ENCODE data around the gene UQCC5.

UQCC5 gene

DNA sequence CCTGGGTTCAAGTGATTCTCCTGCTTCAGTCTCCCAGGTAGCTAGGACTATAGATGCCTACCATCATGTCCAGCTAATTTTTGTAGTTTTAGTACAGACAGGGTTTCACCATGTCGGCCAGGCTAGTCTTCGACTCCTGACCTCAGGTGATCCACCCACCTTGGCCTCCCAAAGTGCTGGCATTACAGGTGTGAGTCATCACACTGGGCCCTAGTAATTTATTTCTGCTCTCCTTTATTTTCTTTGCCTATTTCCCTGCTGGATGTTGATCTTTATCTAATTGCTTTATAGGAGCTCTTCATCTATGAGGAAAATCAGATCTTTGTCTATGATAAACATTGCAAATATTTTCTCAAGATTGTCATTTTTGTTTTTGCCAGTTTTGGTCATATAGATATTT is 31.7 kb downstream of the UQCC5 start:
- DNase-seq (ENCODE audit: extremely low read depth, low read depth) = no peak
- TF ChIP-seq CTCF (IDR thresholded peaks at IDR 0.05; ENCODE audit: low read depth, low read length) = no peak

GRCh38 chr3:52570076-52570475 is 33.7 kb downstream of the UQCC5 start:
- TF ChIP-seq CTCF (IDR thresholded peaks at IDR 0.05; ENCODE audit: low read depth, low read length) = no peak
- DNase-seq (ENCODE audit: extremely low read depth, low read depth) = no peak

- no peak for DNase-seq (ENCODE audit: extremely low read depth, low read depth)
- TF ChIP-seq CTCF (IDR thresholded peaks at IDR 0.05; ENCODE audit: low read depth, low read length) = no peak
Observed at GRCh38 chr3:52572221-52572620, 35.8 kb downstream of the UQCC5 start.

DNA sequence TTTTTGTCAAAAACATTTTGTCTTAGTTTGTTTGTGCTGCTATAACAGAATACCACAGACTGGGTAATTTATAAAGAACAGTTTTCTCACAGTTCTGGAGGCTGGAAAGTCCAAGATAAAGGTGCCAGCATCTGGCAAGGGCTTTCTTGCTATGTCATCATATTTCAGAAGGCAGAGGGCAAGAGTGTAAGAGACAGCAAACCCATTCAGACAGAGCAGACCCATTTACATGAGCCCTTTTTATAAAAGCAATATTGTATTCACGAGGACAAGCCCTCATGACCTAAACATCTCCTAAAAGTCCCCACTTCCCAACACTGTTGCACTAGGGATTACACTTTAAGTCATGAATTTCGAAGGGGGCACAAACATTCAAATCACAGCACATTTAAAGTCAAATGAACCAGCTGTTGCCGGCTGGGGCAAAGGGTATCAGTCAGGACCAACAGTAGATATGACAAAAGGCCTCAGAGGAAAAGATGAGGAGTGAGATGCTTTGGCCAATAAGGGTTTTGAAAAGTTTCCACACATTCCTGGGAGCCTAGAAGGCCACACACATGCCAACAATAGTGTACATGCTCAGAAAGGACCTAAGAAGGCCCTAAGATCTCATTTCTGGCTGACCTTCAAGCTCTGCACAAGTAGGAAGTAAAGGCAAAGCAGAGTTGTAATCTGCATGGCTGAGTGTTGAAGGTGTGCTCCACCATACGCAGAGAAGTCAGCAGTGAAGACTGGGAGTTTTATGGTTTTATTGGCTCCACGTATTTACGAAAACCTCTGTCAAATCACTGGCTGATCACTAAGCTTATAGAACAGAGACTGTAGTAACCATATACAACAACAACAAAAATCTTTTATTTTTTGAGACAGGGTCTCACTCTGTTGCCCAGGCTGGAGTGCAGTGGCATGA is 37.9 kb downstream of the UQCC5 start:
- no peak for TF ChIP-seq CTCF (IDR thresholded peaks at IDR 0.05; ENCODE audit: low read depth, low read length)
- DNase-seq (ENCODE audit: extremely low read depth, low read depth) = no peak
